Common myeloid progenitor, CD34-positive (primary cell): Measurements from ENCODE around the gene RBMS1.

Source experiments
- CTCF ChIA-PET: fragments of 350-600 bp; sonication (Branson Sonifier 250); formaldehyde crosslinking; loops from one replicate; lab custom pipeline; 2021; ENCODE audit warnings: antibody characterized with exemption; lab: Charles Lee
- POLR2A ChIA-PET: fragments of 350-600 bp; sonication (Branson Sonifier 250); formaldehyde crosslinking; loops from one replicate; lab custom pipeline; 2021; ENCODE audit warnings: antibody characterized with exemption; lab: Charles Lee
- DNase-seq, 3 donors: peaks; one replicate each; pipeline versions ENCODE4 v3.0.0 to v3.0.0-alpha.2; 2013
- H3K27ac ChIP-seq, 2 experiments: 1 replicate in 1 of 2; 2 replicates in 1 of 2; pipeline ENCODE4 v1.7.0; 2013; ENCODE audit warnings: inconsistent platforms in 2 of 2, low read length in 2 of 2, mild to moderate bottlenecking in 2 of 2, low read depth in 1 of 2, moderate library complexity in 1 of 2; ENCODE audit not compliant: severe bottlenecking in 2 of 2, insufficient read depth in 1 of 2, poor library complexity in 1 of 2
- H3K27me3 ChIP-seq, 5 experiments: replicated peaks in 2 of 5; 1 replicate in 3 of 5; 2 replicates in 2 of 5; pipeline versions ENCODE4 v1.6.1 to v1.7.0; 2013; ENCODE audit warnings: low read length in 4 of 5, mild to moderate bottlenecking in 2 of 5, moderate library complexity in 2 of 5, inconsistent platforms in 1 of 5; ENCODE audit not compliant: insufficient read depth in 5 of 5, control insufficient read depth in 4 of 5
- H3K36me3 ChIP-seq, 4 experiments: 1 replicate in 2 of 4; 2 replicates in 2 of 4; pipeline versions ENCODE4 v1.6.1 to v1.7.0; 2013; ENCODE audit warnings: low read length in 3 of 4, control low read depth in 1 of 4, mild to moderate bottlenecking in 1 of 4; ENCODE audit not compliant: control insufficient read depth in 4 of 4, insufficient read depth in 4 of 4
- H3K4me1 ChIP-seq, 4 experiments: 1 replicate in 3 of 4; 2 replicates in 1 of 4; pipeline versions ENCODE4 v1.6.1 to v1.7.1; 2013; ENCODE audit warnings: low read length in 3 of 4, mild to moderate bottlenecking in 3 of 4, control low read depth in 1 of 4, inconsistent platforms in 1 of 4, moderate library complexity in 1 of 4; ENCODE audit not compliant: control insufficient read depth in 4 of 4, insufficient read depth in 4 of 4; ENCODE audit errors: control extremely low read depth in 1 of 4
- H3K4me3 ChIP-seq, 7 experiments: 1 replicate in 4 of 7; 2 replicates in 3 of 7; pipeline versions ENCODE4 v1.5.1 to v1.7.0; 2013; ENCODE audit warnings: mild to moderate bottlenecking in 7 of 7, low read length in 6 of 7, moderate library complexity in 6 of 7, inconsistent platforms in 2 of 7, low read depth in 2 of 7, control low read depth in 1 of 7; ENCODE audit not compliant: insufficient read depth in 4 of 7, control insufficient read depth in 1 of 7; ENCODE audit errors: extremely low read depth in 1 of 7
- H3K9me3 ChIP-seq, 5 experiments: 1 replicate in 4 of 5; 2 replicates in 1 of 5; pipeline versions ENCODE4 v1.6.1 to v1.7.1; 2013; ENCODE audit warnings: low read length in 4 of 5, mild to moderate bottlenecking in 2 of 5, inconsistent platforms in 1 of 5, low read depth in 1 of 5, moderate library complexity in 1 of 5; ENCODE audit not compliant: control insufficient read depth in 4 of 5, insufficient read depth in 2 of 5; ENCODE audit errors: control extremely low read depth in 1 of 5
- WGBS: methylation state at CpG from one replicate; pipeline ENCODE4 v1.1.5; 2013; ENCODE audit not compliant: insufficient coverage; 5-methylcytosine and 5-hydroxymethylcytosine counted together

RBMS1 gene

DNA sequence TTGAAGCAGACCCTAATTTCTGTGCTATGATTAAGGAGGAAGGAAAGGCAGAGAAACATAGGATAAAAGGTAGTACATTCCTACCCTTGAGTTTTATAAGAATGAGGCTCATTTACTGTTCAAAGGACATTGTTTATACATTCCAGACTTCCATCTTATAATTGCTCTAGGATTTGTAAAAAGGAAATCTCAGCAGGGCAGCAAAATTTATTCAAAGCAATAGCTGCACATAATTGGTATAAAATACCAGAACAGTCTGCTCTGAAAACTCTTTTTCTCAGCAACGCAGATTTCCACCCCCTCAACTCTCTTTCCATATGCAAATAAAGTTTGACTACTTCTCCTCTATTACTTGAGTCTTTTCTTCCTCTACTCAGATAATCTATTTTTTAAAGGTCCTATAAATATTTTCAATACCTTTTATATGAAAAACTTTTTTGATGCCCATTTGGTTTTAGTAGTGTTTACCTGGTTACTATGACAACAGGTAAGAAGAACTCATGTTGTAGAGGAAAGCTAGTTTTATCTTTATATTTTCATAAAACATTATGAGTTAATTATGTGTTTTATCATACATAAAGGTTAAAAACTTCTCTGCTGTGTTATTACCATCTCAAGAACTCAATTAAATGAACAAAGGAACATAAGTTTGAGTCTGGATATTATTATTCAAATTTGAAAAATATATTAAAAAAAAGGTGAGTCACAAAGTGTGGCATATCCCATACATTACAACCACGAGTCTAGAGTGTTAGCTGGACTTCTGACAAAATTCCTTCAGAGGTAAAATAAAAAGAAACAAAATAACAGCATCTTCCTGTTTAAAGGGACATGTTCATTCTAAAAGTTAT lies 19.9 kb downstream of the RBMS1 start:
- ChIA-PET POLR2A (interaction anchor here (0.7 kb wide), 1 partner anchor 59 kb away, joined by 4 read pairs; no protein-coding TSS in a partner anchor), CTCF (interaction anchor here (1.3 kb wide), 1 partner anchor 12 kb away, joined by 3 read pairs; no protein-coding TSS in a partner anchor)
- Histone ChIP-seq H3K9me3 (no peaks in the 10 kb centered on the region), H3K4me1 (no peaks in the 10 kb centered on the region), H3K27ac (no peak overlapping the region), H3K36me3 (no peaks in the 10 kb centered on the region), H3K27me3 (no peaks in the 10 kb centered on the region), H3K4me3 (no peak overlapping the region)
- no peak for DNase-seq
- WGBS = no CpG with 5 or more reads among the region's 2 CpGs

DNA sequence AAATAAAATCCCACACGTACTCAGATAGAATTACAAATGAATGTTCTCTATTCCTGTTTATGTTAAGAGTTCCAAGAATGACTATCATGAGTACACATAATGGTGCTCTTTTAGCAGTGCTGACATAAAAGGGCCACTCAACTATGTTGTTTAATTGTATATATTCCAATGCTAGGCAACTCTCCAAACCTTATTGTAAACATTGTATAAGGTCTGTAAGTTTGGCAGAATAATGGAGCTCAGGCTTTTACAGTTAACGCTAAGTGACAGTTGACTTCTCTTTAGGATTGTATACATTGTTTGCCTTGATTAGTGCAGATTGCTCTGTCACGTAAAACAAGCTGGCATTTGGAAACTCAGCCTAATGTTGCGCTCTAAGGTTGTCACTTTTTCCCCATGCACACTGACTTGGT lies 20.8 kb downstream of the RBMS1 start:
- WGBS = 100% methylated on average over 2 of the region's 4 CpGs
- Histone ChIP-seq H3K27ac (no peak overlapping the region), H3K9me3 (no peaks in the 10 kb centered on the region), H3K36me3 (no peaks in the 10 kb centered on the region), H3K4me1 (no peaks in the 10 kb centered on the region), H3K27me3 (no peaks in the 10 kb centered on the region), H3K4me3 (no peak overlapping the region)
- no peak for DNase-seq
- POLR2A ChIA-PET = no interaction called here
- CTCF ChIA-PET = no interaction called here

DNA sequence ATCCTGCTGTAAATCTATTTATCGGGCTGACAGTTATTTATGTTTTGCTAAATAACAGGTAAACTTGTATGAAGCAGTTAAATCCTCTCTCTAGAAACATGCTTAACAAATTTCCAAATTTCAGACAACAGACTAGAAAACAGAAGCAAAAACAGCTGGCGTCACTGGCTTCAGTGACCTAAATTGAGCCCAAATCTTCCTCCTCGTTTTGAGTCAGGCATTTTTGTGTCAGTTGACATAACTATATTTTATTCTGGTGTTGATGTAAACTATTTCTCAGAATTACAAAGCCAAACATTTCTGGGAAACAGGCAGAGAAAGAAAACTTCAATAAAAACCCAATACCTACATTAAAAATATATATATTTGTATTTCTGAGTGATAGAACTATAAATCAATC lies 21.7 kb downstream of the RBMS1 start:
- Histone ChIP-seq H3K4me3 (no peak overlapping the region), H3K4me1 (no peaks in the 10 kb centered on the region), H3K9me3 (no peaks in the 10 kb centered on the region), H3K36me3 (no peaks in the 10 kb centered on the region), H3K27me3 (no peaks in the 10 kb centered on the region), H3K27ac (no peak overlapping the region)
- no peak for DNase-seq
- ChIA-PET CTCF (no interaction called here), POLR2A (no interaction called here)
- WGBS = no CpG with 5 or more reads among the region's 3 CpGs

DNA sequence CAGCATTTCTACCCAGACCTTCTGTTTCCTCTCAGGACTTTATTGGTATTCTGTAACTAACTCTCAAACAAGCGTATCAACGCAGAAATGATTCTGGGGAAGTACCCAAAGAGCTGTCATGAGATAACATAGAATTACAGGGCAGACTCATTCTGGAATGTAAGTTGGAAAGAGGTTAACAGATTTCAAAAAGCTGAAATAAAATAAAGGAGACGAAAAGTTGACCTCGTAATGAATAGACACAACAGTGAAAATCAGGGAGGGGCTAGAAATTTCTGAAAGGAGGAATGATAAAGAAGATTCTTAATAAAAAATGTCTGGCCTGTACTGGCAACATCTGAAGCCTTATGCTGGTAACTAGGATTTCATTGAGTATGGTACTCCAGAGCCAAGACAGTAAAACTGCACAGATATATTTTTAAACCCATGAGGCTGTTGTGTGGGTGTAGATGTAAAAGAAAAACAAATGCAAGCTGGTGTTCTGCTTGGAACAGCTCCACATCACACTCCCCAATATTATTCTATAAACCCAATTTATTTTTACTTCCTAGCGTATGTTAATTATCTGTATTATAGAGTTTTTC lies 23.9 kb downstream of the RBMS1 start:
- H3K4me1 ChIP-seq = no peaks in the 10 kb centered on the region

DNA sequence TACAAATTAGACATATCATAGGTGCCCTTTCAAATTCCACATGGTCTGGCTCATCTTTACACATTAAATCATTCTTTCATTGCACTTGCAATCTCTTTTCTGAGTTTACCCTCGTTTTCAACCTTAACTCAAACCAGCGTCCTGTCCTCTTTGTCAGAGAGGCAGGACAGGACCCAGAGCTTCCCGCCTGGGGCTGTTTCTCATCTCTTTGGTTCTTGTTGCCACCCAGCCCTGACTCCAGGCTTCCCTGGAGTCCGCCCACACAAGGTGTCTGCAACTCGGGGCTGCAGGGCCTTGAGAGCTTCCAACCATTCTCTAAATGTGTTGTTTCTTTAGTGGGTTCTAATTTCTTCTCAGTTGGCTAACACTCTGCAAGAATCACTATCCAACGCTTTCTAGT lies 24.4 kb downstream of the RBMS1 start:
- CTCF ChIA-PET = interaction anchor here (1.5 kb wide), 1 partner anchor 34 kb away, joined by 3 read pairs; no protein-coding TSS in a partner anchor

More for the DNA sequence above, 23.9 kb downstream of the RBMS1 start:
- CTCF ChIA-PET = interaction anchor here (1.5 kb wide), 1 partner anchor 35 kb away, joined by 3 read pairs; no protein-coding TSS in a partner anchor
- no peak overlapping the region for H3K4me3 ChIP-seq
- no peaks in the 10 kb centered on the region for H3K36me3 ChIP-seq
- H3K27ac ChIP-seq = no peak overlapping the region
- POLR2A ChIA-PET = no interaction called here
- no peaks in the 10 kb centered on the region for H3K9me3 ChIP-seq
- H3K27me3 ChIP-seq = no peaks in the 10 kb centered on the region
- DNase-seq = no peak
- 69% methylated on average over 2 of the region's 5 CpGs for WGBS

DNA sequence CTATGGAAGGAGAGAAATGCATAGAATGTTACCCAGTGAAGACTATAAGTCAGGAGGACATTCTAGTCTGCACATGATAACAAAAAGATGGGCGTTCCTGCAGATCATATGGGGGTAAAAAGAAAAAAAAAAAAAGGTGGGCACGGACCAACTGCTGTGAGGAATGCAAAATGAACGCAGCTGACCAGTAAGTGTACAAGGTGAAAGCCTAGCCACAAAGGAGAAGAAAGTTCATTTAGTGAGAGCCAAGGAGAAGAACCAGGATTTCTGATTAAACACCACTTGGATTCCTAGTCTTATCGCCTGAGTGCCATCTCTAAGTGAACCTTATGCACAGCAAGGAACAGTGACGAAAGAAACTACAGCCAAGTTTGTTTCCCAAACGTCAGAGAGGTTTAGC lies 26.5 kb downstream of the RBMS1 start:
- DNase-seq = no peak
- Histone ChIP-seq H3K4me3 (no peak overlapping the region), H3K9me3 (no peaks in the 10 kb centered on the region), H3K27ac (no peak overlapping the region), H3K4me1 (no peaks in the 10 kb centered on the region), H3K36me3 (no peaks in the 10 kb centered on the region), H3K27me3 (no peaks in the 10 kb centered on the region)
- ChIA-PET POLR2A (no interaction called here), CTCF (no interaction called here)
- WGBS = 98% methylated on average over 6 of the region's 6 CpGs

More for the DNA sequence above, 24.4 kb downstream of the RBMS1 start:
- Histone ChIP-seq H3K9me3 (no peaks in the 10 kb centered on the region), H3K4me3 (no peak overlapping the region), H3K27me3 (no peaks in the 10 kb centered on the region), H3K27ac (no peak overlapping the region), H3K4me1 (no peaks in the 10 kb centered on the region), H3K36me3 (no peaks in the 10 kb centered on the region)
- 95% methylated on average over 6 of the region's 6 CpGs for WGBS
- POLR2A ChIA-PET = no interaction called here
- no peak for DNase-seq

DNA sequence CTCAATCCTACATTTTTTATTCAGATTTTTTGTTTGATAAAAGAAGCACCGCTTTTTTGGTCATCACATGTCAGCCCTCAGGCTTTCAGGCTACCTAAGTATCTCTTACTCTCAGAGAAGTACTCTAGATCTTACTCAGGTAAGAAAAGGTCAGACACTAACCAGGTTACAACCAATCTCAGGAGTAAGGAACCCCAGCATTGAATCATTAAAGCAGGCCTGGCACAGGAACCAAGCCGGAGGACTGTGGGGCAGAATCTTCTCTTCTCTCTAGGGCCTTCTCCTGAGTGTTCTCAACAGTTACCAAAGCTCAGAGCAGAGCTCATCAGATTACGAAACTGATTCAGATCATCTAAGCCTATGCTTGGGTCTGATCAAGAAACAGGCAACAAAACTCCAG lies 28.2 kb downstream of the RBMS1 start:
- ChIA-PET CTCF (interaction anchor here (1.1 kb wide), 1 partner anchor 36 kb away, joined by 3 read pairs; no protein-coding TSS in a partner anchor), POLR2A (no interaction called here)
- H3K27ac ChIP-seq = no peak overlapping the region
- H3K27me3 ChIP-seq = no peaks in the 10 kb centered on the region
- H3K9me3 ChIP-seq = no peaks in the 10 kb centered on the region
- DNase-seq = no peak
- H3K4me3 ChIP-seq = no peak overlapping the region
- 96% methylated on average over 2 of the region's 3 CpGs for WGBS
- H3K4me1 ChIP-seq = no peaks in the 10 kb centered on the region
- H3K36me3 ChIP-seq = no peaks in the 10 kb centered on the region
